ENCODE results near the gene ID2. TPM values are rescaled to one million over a fixed set of nuclear protein-coding genes. Genes with fewer than 3 reads are reported as not detected.

Gene ID2
- total RNA-seq, 1 donor from 2014 or later, result 13.6 TPM

DNA sequence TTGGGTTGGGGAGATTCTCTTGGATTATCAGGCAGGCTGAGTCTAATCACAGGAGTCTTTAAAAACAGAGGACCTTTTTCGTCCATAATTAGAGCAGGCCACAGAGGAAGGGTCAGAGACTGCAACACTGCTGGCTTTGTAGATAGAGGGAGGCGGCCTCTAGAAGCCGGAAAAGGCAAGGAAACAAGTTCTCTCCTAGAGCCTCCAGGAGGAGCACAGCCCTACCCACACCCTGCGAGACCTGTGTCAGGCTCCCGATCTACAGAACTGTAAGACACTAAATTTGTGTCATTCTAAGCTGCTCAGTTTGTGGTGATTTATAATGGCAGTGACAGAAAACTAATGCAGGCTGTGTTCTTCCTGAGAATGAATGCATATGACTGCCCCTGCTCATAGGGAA lies 15.3 kb downstream of the ID2 start:
- no peak overlapping the region for H3K27ac ChIP-seq (ENCODE audit: low read depth, low read length)
- Mint-ChIP-seq H3K4me3 (ENCODE audit: unreplicated experiment) (no peak overlapping the region), H3K36me3 (ENCODE audit: low read depth, unreplicated experiment) (no peaks in the 10 kb centered on the region), H3K9me3 (ENCODE audit: unreplicated experiment) (peaks cover 11% of the 10 kb centered on the region), H3K27ac (ENCODE audit: unreplicated experiment) (no peak overlapping the region), H3K27me3 (ENCODE audit: low read depth, unreplicated experiment) (peaks cover 9% of the 10 kb centered on the region), H3K4me1 (ENCODE audit: low read depth, unreplicated experiment) (peaks cover 4% of the 10 kb centered on the region)
- H3K4me2 ChIP-seq (ENCODE audit: low read length), result no peak overlapping the region
- no peak for TF ChIP-seq EZH2 (IDR thresholded peaks at IDR 0.05; ENCODE audit: insufficient read depth, low read length)
- TF ChIP-seq, protein P1, sequence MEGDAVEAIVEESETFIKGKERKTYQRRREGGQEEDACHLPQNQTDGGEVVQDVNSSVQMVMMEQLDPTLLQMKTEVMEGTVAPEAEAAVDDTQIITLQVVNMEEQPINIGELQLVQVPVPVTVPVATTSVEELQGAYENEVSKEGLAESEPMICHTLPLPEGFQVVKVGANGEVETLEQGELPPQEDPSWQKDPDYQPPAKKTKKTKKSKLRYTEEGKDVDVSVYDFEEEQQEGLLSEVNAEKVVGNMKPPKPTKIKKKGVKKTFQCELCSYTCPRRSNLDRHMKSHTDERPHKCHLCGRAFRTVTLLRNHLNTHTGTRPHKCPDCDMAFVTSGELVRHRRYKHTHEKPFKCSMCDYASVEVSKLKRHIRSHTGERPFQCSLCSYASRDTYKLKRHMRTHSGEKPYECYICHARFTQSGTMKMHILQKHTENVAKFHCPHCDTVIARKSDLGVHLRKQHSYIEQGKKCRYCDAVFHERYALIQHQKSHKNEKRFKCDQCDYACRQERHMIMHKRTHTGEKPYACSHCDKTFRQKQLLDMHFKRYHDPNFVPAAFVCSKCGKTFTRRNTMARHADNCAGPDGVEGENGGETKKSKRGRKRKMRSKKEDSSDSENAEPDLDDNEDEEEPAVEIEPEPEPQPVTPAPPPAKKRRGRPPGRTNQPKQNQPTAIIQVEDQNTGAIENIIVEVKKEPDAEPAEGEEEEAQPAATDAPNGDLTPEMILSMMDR (IDR thresholded peaks at IDR 0.05; ENCODE audit: insufficient read depth, low read depth, low read length), result no peak
- no peaks in the 10 kb centered on the region for H3K79me2 ChIP-seq (ENCODE audit: insufficient read depth, low read length)
- H2AFZ ChIP-seq (ENCODE audit: low read depth, low read length), result no peak overlapping the region
- FAIRE-seq, result no peak
- H3K9me3 ChIP-seq (ENCODE audit: insufficient read depth, low read depth, low read length), result no peaks in the 10 kb centered on the region
- no peak overlapping the region for H3K9ac ChIP-seq (ENCODE audit: low read length)
- no peaks in the 10 kb centered on the region for H3K27me3 ChIP-seq (ENCODE audit: insufficient read depth, low read length)
- no peak for DNase-seq (ENCODE audit: low read depth)
- no peaks in the 10 kb centered on the region for H3K36me3 ChIP-seq (ENCODE audit: insufficient read depth, low read length)
- H3K4me1 ChIP-seq (ENCODE audit: insufficient read depth, low read length), result no peaks in the 10 kb centered on the region
- H4K20me1 ChIP-seq (ENCODE audit: insufficient read depth, low read length), result no peaks in the 10 kb centered on the region
- no peak overlapping the region for H3K4me3 ChIP-seq (ENCODE audit: insufficient read depth, low read depth, low read length)

DNA sequence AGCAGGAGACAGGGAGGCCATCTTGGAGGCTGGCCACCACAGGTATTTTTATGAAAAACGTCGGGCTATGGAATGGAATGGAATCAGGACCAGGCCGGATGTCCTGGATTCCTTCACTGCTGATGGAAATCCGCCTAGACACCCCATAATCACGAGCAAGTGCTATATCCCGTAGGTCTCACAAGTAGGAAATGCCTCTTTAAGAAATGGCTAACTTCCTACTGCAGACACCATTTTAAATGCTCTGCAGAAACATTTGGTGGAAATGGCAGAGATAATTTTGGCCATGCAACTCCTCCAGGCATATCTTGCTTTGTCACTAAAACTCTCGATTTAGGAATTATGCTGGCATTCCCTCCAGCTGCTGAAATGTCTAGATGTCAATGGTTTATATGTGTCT lies 18.0 kb downstream of the ID2 start:
- Mint-ChIP-seq H3K9me3 (ENCODE audit: unreplicated experiment) (peaks cover 11% of the 10 kb centered on the region), H3K27me3 (ENCODE audit: low read depth, unreplicated experiment) (peaks cover 6% of the 10 kb centered on the region), H3K36me3 (ENCODE audit: low read depth, unreplicated experiment) (no peaks in the 10 kb centered on the region), H3K4me3 (ENCODE audit: unreplicated experiment) (no peak overlapping the region), H3K27ac (ENCODE audit: unreplicated experiment) (no peak overlapping the region), H3K4me1 (ENCODE audit: low read depth, unreplicated experiment) (peaks cover 1% of the 10 kb centered on the region)
- FAIRE-seq, result no peak
- Histone ChIP-seq H3K27ac (ENCODE audit: low read depth, low read length) (no peak overlapping the region), H3K36me3 (ENCODE audit: insufficient read depth, low read length) (no peaks in the 10 kb centered on the region), H2AFZ (ENCODE audit: low read depth, low read length) (no peak overlapping the region), H4K20me1 (ENCODE audit: insufficient read depth, low read length) (no peaks in the 10 kb centered on the region), H3K4me2 (ENCODE audit: low read length) (no peak overlapping the region), H3K4me3 (ENCODE audit: insufficient read depth, low read depth, low read length) (no peak overlapping the region), H3K9me3 (ENCODE audit: insufficient read depth, low read depth, low read length) (no peaks in the 10 kb centered on the region), H3K4me1 (ENCODE audit: insufficient read depth, low read length) (no peaks in the 10 kb centered on the region), H3K27me3 (ENCODE audit: insufficient read depth, low read length) (no peaks in the 10 kb centered on the region), H3K79me2 (ENCODE audit: insufficient read depth, low read length) (no peaks in the 10 kb centered on the region), H3K9ac (ENCODE audit: low read length) (no peak overlapping the region)
- no peak for DNase-seq (ENCODE audit: low read depth)
- TF ChIP-seq, protein P1 (IDR thresholded peaks at IDR 0.05; ENCODE audit: insufficient read depth, low read depth, low read length), result no peak
- no peak for TF ChIP-seq EZH2 (IDR thresholded peaks at IDR 0.05; ENCODE audit: insufficient read depth, low read length)

DNA sequence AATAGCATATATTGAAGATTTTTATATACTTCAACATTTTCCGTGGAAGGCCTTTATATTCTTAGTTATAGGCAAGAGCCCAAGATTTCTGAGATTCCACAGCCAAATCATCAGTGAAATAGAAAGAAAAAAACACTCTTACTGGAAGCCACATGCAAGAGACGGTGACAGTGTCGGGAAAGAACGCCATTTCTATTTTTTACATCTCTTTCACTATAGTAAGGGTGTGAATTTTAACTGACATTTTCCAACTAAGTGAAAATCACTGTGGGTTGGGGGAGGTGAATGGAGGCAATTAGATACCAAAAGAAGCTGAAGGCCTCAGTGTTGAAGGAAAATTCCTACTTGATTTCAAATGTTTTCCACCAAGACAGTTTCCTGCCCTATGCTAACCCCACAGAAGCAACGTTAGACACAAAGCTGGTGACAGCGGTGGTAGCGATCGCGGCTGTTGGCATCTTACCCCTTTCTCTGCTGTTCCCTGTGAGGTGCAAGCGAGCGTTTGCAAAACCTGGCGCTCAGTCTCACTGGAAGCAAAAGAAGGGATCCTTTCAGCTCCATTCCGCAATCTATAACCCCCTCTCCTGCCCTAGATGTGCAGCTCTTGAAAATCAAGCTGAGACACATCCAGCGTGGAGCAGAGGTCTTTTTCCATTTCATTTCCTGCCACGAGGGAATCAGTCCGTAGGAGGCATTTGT lies 20.0 kb downstream of the ID2 start:
- Histone ChIP-seq H2AFZ (ENCODE audit: low read depth, low read length) (no peak overlapping the region), H3K27me3 (ENCODE audit: insufficient read depth, low read length) (no peaks in the 10 kb centered on the region), H3K36me3 (ENCODE audit: insufficient read depth, low read length) (no peaks in the 10 kb centered on the region), H3K4me1 (ENCODE audit: insufficient read depth, low read length) (no peaks in the 10 kb centered on the region), H3K4me3 (ENCODE audit: insufficient read depth, low read depth, low read length) (no peak overlapping the region), H3K9me3 (ENCODE audit: insufficient read depth, low read depth, low read length) (no peaks in the 10 kb centered on the region), H3K4me2 (ENCODE audit: low read length) (no peak overlapping the region), H3K79me2 (ENCODE audit: insufficient read depth, low read length) (no peaks in the 10 kb centered on the region), H4K20me1 (ENCODE audit: insufficient read depth, low read length) (no peaks in the 10 kb centered on the region), H3K27ac (ENCODE audit: low read depth, low read length) (no peak overlapping the region), H3K9ac (ENCODE audit: low read length) (no peak overlapping the region)
- Mint-ChIP-seq H3K27me3 (ENCODE audit: low read depth, unreplicated experiment) (peaks cover 6% of the 10 kb centered on the region), H3K9me3 (ENCODE audit: unreplicated experiment) (peaks cover 11% of the 10 kb centered on the region), H3K27ac (ENCODE audit: unreplicated experiment) (no peak overlapping the region), H3K4me1 (ENCODE audit: low read depth, unreplicated experiment) (no peaks in the 10 kb centered on the region), H3K4me3 (ENCODE audit: unreplicated experiment) (no peak overlapping the region), H3K36me3 (ENCODE audit: low read depth, unreplicated experiment) (no peaks in the 10 kb centered on the region)
- FAIRE-seq, result no peak
- no peak for TF ChIP-seq EZH2 (IDR thresholded peaks at IDR 0.05; ENCODE audit: insufficient read depth, low read length)
- TF ChIP-seq, protein P1 (IDR thresholded peaks at IDR 0.05; ENCODE audit: insufficient read depth, low read depth, low read length), result no peak
- DNase-seq (ENCODE audit: low read depth), result no peak
